GM19452 (cell line): ENCODE results near the gene NBEA.
"Not testable (repeated sequence)": the region's sequence is repeated elsewhere in the genome, so short reads cannot be mapped to it uniquely, and the experiment has no call there.

Experiments used
- ATAC-seq: cut with Tn5 transposase; IDR thresholded peaks from one replicate; pipeline ENCODE4 v1.9.1; 2021; ENCODE audit not compliant: unreplicated experiment

NBEA gene

DNA sequence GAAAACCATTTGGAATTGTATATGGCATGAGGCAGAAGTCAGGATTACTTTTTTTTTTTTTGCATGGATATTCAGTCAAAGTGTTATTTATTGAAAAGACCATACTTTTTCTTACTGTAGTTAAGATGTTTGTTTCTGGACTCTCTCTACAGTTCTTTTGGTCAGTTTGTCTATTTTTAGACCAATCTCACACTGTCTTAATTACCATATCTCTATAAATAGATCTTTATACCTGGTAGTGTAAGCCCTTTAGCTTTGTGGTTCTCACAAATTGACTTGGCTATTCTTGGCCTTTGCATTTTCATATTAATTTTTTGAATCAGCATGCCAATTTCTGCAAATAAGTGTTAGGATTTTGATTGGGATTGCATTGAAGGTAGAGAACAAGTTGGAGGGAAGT lies 437.6 kb downstream of the NBEA start:
- ATAC-seq, result no peak

DNA sequence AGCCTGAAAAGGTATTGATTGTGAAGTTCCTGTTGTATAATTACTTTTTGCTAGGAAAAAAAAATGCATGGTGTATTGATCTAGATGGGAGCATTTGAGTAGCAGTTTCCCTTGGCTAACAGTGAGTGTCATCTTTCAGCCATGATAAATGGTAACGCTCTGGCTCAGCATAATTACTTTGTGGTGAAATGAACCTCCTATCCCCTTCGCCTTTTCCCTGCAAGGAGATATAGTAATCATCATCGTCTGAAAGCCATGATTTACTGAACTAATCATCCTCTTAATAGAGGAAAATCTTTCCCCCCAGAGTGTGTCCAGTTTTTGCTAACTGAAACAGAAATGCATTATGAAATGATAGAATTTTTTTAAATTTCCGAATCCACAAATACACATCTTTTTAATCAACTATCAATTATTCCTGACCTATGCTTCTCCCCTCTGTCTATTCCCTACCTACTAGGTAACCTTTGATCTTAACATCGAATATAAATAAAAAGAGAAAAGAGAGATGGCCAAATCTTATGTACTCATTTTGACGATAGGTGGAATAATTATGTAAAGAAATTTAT lies 445.7 kb downstream of the NBEA start:
- ATAC-seq, result no peak

DNA sequence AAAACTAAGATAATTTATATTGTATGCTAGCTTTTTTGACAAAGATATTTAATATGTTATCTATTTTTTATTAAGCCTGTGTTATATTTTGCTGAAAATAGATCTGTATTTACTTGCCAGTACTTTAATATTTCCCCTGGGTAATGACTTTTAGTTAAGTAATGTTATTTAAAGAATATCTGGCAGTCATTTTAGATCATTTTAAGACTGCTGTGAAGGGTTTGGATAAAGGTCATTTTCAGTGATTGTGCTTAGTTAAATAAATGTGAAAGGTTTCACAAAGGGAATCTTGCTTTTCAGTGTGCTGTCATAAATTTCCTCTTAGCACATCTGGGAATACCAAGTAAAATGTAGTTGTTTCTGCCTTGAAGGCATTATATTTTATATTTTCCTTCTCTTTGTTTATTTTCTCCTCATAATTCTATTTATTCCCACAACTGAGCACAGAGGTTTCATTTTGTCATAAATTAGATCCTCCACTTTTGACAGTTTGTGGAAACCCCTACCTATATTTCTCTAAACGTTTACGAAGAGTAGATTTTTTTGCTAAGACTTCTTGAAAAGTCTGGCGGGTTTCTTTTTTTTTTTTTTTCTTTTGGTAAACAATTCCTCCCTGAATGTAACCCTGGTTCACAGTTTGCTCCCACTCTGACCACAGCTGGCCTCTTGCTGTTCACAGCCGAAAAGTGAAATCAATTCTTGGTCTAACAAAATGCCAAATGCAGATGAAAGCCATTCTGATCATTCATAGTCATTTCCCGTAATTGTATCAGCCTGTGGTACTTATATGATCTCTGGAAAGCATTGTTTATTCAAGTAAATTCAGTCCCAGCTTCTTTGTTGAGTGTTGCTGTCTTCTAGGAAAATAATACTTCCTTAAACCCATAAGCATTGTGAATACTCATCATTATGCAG lies 446.6 kb downstream of the NBEA start:
- no peak for ATAC-seq

DNA sequence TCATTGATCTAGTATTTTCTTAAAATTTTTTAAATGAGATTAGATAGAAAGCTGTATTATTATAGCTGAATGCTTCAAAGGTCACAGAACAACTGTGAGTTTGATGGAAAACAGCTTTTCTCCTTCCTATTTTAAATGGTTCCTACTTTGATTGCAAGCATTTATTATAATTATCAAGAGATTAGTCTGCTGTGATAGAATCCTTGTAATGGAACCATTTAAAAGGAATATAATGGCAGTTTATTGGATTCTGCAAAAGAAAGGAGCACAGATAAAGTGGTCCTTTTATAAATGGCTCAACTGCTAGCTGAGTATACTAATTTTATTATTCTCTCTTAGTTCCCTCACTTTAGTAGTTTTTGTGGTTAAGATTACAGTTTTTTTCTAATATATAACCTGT lies 447.5 kb downstream of the NBEA start:
- ATAC-seq, result no peak

DNA sequence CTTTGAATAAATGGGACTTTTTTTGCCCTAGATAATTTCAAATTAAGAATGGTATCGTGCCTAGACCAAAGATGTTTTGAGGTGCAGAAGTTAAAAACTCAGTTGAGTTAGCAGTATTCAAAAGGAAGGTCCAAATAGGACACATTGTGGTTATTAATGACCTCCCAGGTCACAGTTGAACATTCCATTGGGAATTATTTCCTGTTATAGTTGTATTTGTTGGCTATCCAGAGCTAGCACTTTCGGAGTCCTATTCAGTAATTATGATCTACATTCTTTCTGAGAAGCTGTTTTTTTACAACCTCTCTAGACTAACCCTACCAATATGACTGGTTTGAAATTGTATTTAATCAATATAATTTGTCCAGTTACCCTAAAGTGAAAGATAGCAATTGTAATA lies 450.7 kb downstream of the NBEA start:
- no peak for ATAC-seq

DNA sequence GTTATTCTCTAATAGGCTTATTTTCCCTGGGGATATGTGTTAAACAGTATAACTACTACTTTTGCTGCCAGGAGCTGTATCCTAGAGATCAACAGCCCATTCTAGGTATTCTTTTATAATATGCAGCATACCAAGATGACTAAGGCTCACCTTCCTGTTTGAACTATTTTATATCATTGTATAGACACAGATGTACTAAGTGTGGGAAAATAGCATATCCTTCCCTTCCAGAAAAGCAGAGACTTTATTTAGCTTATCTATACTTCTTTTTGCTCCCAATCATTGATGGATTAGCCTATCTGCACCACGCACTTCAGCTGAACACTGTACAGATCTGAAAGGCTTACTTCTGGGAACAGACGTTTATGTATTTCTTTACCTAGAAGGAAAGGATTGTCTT lies 451.8 kb downstream of the NBEA start:
- no peak for ATAC-seq

DNA sequence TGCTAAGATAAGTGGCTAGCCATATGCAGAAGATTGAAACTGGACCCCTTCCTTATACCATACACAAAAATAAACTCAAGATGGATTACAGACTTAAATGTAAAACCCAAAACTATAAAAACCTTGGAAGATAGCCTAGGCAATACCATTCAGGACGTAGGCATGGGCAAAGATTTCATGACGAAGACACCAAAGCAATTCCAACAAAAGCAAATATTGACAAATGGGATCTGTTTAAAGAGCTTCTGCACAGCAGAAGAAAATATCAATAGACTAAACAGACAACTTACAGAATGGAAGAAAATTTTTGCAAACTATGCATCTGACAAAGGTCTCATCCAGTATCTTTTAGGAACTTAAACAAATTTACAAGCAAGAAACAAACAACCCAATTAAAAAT lies 466.2 kb downstream of the NBEA start:
- ATAC-seq, result not testable (repeated sequence)

DNA sequence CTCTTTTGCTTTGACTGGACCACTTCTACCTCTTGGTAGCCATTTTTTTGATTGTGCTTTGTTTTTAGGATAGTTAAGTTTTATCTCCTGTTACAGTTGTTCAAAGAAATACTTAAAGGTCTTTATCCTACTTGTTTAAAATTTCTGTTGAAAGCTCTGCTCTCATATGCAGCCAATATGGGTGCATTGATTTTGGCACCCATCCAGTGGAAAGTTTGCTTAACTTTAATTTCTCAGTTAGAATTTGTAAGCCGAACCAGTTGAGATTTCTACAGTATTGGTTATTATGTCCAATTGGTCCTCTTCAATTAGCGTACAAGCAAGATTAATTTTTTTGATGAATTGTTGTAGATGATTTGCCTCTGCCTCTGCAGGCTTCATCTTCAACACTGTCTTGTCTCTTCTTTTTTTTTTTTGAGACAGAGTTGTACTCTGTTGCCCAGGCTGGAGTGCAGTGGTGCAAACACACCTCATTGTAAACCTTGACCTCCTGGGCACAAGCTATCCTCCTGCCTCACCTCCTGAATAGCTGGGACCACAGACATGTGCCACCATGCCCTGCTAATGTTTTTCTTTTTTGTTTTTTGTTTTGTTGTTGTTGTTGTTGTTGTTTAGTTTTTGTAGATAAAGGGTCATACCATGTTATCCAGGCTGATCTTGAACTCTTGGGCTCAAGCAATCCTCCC lies 469.1 kb downstream of the NBEA start:
- ATAC-seq, result no peak

DNA sequence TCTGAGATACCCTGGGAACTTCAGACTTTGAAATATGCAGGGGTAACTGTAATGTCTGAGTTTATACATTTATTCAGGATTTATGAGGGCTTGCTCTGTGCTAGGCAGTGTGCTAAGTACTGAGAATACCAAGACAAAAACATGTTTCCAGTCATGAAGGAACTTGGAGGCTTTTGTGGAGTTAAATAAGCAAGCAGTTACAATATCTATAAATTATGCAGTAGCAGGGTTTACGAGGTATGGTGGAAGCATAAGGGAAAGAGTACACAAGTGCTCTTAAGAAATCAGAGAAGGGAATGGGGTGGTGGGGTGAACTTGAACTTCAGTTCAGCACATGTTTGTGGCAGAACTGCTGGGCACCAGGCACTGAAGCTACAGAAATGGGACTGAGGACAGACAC lies 506.4 kb downstream of the NBEA start:
- no peak for ATAC-seq

DNA sequence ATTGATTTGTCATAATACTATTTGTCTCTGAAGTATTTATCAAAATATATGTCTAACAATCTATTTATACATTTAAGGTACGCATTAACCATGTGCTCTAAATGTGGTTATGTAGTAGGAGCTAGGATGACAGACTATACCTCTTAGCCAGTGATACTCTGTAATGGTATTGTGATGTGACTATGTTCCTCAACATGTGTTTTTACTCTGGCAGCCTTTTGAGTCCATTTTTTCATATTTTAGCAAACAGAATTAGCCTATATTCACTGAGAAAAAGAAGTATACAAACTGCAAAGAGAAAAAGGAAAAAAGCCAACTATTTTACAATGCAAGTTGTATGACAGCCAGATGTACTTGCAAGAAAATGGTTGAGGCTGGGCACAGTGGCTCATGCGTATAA lies 507.8 kb downstream of the NBEA start:
- no peak for ATAC-seq

DNA sequence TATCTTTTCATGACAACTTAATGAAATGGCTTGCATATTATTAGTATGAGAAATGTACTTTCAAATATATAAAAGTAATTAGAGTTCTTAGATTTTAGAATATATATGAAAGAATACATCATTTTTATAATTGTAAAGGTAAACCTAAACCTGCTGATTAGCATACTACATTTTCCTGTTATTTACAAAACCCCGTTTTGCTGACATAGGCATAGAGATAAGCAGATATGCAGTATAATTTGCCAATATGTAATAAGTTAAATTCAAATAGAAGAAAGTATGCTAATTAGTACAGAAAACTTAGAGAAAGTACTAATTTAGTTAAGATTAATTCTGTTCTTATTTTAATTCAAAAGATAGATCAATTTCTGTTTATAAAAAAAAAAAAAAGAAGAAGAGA lies 513.0 kb downstream of the NBEA start:
- no peak for ATAC-seq

DNA sequence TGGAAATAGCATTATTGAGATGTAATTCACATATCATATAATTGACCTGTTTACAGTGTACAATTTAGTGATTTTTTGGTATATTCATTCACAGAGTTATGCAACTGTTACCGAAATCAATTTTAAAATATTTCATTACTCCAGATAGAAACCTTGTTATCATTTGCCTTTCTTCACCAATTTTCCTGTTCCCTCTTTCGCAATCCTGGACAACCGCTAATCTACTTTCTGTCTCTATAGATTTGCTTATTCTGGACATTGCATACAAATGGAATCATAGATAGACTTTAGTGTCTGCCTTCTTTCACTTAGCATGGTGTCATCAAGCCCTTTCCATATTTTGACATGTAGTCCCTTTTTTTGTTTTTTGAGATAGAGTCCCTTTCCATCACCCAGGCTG lies 515.2 kb downstream of the NBEA start:
- no peak for ATAC-seq

DNA sequence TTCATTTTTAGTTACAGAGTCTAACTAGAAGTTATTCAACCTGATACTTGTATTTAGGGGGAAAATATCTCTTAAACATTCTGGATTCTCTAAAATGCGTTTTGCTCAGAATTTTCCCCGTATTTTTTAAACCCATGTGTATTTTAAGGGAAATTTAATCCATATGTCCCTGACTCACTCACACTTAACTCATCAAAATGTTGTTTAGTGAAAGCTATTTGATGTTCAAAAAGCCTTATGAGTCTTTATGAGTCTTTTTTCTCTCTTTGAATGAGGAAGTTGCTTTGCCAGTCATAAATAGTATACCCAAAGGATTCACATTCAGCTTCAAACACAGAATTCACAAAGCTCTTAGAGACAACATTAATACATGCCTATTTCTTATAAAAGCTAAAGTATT lies 518.0 kb downstream of the NBEA start:
- ATAC-seq, result no peak

DNA sequence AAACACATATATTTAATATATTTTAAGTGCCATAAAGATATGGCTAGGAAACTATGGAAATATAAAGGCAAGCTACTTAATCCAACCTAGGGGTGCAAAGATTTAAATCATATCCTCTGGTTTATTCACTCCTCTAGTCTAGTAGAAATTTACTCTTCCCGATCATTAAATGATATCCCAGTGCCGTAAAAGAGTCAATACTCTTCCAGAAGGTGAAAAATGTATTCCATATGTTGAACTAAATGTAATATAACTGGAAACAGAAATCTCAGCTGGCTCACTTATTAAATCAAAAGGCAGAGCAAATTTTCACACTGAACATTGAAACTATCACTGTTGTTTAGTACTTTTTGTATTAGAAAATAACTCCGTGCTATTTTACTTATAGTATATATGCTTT lies 523.3 kb downstream of the NBEA start:
- no peak for ATAC-seq

DNA sequence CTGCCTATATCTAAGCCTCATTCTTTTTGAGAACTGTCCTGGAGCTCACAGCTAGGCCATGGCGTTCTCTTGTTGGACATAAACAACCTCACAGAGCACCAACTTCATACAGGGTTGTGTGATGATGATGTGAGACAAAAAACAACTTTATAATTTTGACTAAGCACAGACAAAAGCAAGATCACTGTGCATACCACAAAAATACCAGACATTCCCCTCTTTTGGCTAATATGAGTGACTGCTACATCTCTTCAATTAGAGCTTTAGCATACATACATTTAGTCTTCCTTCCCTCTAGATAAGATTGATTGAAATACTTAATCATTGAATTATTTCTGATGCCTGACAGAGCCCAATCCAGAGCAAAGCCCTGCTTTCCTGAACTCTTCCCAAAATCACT lies 526.1 kb downstream of the NBEA start:
- no peak for ATAC-seq

DNA sequence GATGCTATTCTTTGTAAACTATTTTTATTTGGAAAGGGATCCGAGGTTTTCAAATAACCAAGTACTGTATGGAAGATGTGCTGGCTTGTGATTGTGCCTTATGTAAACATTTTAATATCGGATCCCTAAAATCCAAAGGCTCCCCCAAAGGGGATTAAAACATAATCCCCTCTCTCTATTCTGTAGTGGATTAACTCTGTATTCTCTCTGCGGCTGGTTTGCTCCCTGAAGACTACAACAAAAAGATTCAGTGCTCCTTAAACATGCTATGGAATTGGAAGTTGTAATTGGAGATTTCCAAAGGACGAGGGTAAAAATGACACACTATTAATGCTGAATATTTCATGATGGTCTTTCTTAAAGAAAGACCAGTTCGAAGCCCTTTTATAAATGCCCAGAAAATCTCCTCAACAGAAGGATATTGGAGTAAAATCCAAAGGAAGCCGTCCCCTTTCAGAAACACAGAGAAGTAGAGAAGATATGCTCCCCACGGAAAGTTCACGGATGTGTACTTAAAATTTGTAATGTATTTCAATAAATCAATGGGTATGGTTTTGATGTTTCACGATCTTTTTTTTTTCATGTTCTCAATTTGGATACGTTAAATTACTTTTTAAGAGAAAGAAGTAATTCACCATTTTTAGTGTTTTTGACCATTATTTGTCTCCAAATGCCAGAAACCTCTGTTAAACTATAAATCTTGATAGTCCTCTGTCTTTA lies 527.9 kb downstream of the NBEA start:
- ATAC-seq, result no peak

DNA sequence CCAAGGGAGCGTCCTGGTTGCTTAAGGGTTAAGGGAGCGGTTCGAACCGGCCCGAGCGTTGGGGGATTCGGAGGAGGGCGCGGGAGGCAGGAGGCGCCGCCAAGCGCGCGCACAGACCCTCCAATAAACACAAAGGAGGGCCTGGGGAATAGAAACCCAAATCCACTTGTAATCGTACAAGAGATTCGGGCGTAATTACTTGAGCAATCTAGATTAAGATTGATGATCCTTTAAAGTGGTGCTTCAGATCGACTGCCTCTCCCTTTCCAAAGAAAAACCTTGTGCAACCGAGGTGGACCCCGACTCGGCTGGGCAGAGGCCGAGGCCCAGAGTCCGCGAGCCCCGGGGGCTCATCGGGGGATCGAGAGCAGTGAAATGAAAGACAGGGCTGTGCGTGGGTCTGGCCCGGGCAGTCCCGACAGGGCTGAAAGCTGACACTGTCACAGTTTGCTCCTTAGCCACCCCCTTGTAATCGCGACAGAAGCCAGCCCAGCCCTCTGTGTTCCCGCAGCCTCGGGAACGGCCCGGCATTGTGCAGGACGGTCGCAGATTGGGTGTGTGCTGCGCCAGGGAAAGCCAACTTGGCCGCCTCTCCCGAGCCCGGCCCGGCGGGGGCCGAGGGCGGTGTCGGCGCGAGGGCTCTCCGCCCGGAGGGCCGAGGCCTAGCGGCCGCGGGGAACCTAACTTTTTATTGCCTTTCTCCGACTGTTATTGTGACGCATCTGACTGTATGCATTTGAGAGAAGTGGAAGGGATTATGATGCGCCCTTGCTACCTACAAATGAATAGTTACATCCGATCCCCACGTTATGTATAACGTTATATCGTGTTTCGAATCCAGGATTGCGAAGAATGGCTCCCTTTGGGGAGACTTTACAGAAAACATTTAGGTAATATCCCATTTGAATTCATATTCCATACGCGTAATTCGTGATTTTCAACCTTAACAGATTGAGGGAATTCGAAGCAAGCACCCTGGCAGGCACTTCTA lies 528.9 kb downstream of the NBEA start:
- no peak for ATAC-seq

DNA sequence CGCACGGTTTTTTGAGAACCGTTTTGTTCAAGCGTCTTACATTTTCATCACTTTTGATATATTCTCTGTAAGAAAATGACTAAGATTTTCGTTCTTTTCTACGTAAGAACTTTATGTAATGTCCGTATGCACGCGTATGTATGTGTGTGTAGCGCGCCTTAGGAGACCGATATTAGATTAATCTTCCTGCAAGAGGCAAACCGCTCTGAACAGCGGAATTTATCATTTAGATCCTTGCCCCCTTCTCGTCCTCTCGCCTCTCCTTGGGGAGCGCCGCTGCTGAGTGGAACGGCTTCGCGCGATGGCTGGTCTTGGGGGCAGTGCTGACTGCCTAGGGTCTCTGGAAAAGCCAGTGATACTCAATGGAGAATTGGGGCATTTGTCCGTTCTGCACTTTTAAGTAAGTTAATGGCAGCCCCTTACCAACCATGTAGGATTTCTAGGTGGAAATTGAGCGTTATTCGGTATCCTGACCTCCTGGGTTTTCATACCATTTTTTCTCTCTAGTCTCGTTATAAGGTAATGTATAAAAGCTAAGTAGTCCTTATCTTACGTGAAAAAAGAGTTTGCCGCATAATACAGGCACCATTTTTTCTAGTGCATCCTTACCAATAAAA lies 529.7 kb downstream of the NBEA start:
- no peak for ATAC-seq

DNA sequence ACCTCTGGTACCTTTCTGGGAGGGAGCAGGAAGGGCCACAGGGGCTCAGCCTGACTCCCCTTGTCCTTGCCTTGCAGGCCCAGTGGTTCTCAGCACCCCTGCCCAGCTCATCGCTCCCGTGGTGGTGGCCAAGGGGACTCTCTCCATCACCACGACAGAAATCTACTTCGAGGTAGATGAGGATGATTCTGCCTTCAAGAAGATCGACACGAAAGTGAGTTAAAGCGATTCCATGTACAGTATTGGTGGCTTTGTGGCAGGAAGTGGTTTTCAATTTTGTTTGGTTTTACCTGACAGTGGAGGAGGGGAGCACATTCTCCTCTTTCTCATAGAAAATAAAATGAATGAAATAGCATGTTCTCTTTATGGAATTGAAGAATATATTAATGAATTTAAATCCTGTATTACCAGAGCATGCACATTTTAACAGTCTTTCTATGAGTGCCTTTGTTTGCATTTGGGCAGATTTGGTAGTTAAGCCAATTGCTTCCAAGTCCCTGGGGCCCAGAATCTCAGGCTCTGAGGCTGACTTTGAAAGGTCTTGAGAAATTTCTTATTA lies 530.3 kb downstream of the NBEA start:
- no peak for ATAC-seq
